Measurements from ENCODE around the gene ZYG11A. TPM values are rescaled to one million over a fixed set of nuclear protein-coding genes. Genes with fewer than 3 reads are reported as not detected.

The ZYG11A gene
- total RNA-seq, 1 donor from 2014 or later, result not detected

DNA sequence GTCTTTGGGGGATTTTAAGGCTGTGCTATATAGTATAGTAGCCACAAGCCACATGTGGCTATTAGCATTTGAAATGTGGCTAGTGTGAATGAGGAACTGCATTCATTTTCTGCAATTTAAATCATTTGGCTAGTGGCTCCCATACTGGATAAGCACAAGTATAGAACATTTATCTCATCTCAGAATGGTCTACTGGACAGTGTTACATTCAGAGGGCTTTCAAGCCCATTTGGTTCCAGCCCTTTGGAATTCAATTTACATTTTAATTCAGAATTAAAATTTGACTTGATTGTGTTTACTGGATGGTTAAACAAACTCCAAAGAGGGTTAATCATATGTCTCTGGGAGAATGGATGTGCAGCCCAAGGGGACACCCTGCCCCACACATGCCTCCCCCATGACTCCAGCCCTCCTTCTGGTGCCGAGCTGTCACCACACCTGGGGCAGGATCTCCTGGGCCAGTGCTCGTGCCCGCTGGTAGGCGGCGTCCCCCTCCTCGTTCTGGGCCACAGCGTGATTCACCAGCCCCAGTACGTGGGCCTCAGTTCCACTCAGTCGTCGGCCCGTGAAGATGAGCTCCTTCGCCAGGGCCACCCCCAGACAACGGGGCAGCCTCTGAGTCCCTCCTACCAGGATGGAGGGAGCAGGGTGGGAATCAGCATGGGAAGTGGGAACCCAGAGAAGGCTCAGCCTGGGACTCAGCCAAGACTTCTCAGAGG is 61.8 kb downstream of the ZYG11A start:
- H3K4me3 ChIP-seq (ENCODE audit: low read length in 3 of 3), result peak overlapping the region; percentile 13 to 60 (median 30)
- H3K9me3 ChIP-seq (ENCODE audit: control insufficient read depth in 3 of 3, low read length in 3 of 3), result no peaks in the 10 kb centered on the region
- peak overlapping the region in 2 of 3 donors; percentile 16 to 63 for H3K9ac ChIP-seq (ENCODE audit: low read depth in 1 of 3, low read length in 3 of 3)
- peak overlapping the region; percentile 89 for H3K27ac ChIP-seq (ENCODE audit: low read depth, low read length)
- H3K27me3 ChIP-seq (ENCODE audit: control insufficient read depth in 3 of 3, insufficient read depth in 3 of 3, low read length in 3 of 3), result no peaks in the 10 kb centered on the region
- H3K4me1 ChIP-seq (ENCODE audit: control insufficient read depth in 3 of 3, insufficient read depth in 3 of 3, low read length in 3 of 3), result peaks cover 21 to 26% (median 22%) of the 10 kb centered on the region in 3 donors
- peaks cover 0 to 5% (median 3%) of the 10 kb centered on the region in 3 donors for H3K36me3 ChIP-seq (ENCODE audit: control insufficient read depth in 3 of 3, insufficient read depth in 3 of 3, low read length in 3 of 3)

DNA sequence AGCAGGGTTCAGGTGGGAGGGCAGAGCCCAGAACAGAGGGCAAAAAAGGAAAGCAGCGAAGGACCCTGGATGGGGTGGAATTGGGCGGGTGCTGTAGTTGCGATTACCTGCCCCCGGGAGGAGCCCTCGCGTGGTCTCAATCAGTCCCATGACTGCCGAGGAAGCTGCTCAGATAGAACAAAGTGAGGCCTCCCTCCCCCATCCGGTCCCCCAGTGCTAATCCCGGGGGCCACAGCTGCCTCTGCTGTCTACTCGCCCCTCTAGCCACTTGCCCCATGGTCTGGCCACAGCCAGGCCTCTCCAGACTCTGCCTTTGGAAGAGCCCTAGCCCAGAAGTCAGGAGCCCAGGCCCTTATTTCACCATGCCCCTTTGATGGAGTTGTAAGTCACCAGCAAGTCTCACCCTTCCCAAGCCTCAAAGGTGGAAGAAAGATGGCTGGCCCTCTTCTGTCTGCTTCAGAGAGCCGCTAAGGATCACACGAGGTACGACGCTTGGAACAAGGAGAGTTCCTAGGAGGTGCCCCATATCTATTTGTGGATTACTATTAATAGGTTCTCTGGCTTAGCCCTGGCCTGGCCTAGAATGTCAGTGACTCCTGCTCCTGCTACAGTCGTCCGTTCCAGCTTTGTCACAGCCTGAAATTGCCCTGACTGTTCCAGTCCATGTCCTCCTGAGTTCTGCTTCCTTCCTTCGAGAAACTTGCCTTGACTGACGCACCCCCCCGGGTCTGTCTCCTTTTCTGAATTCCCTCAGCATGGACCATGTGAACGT is 62.6 kb downstream of the ZYG11A start:
- peak overlapping the region; percentile 63 to 75 (median 71) for H3K9ac ChIP-seq (ENCODE audit: low read depth in 1 of 3, low read length in 3 of 3)
- H3K4me1 ChIP-seq (ENCODE audit: control insufficient read depth in 3 of 3, insufficient read depth in 3 of 3, low read length in 3 of 3), result peaks cover 21 to 26% (median 22%) of the 10 kb centered on the region in 3 donors
- H3K27me3 ChIP-seq (ENCODE audit: control insufficient read depth in 3 of 3, insufficient read depth in 3 of 3, low read length in 3 of 3), result no peaks in the 10 kb centered on the region
- peak overlapping the region; percentile 89 for H3K27ac ChIP-seq (ENCODE audit: low read depth, low read length)
- H3K9me3 ChIP-seq (ENCODE audit: control insufficient read depth in 3 of 3, low read length in 3 of 3), result no peaks in the 10 kb centered on the region
- H3K36me3 ChIP-seq (ENCODE audit: control insufficient read depth in 3 of 3, insufficient read depth in 3 of 3, low read length in 3 of 3), result peaks cover 0 to 5% (median 3%) of the 10 kb centered on the region in 3 donors
- peak overlapping the region; percentile 13 to 60 (median 30) for H3K4me3 ChIP-seq (ENCODE audit: low read length in 3 of 3)

DNA sequence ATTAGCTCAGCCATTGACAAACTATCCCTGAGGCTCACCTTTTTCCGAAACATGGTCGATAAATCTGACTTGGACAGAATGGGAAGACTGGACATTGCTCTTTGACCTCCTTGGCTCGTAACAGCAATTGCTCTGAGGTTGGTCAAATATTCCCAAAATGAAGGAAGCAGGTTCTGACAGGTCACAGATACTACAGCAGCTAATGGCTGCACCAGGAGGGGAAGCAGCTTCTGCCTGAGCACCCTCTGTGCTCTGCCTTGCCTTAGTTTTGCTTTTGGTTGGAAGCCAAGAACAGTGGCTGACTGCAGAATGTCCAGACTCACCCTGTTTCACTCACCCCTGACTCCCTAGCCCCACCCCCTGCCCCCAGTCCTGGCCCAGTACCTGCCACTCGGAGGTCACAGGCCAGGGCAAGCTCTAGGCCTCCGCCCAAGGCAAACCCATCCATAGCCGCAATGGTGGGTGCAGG is 63.6 kb downstream of the ZYG11A start:
- H3K4me1 ChIP-seq (ENCODE audit: control insufficient read depth in 3 of 3, insufficient read depth in 3 of 3, low read length in 3 of 3), result peaks cover 21 to 26% (median 22%) of the 10 kb centered on the region in 3 donors
- no peaks in the 10 kb centered on the region for H3K27me3 ChIP-seq (ENCODE audit: control insufficient read depth in 3 of 3, insufficient read depth in 3 of 3, low read length in 3 of 3)
- peak overlapping the region in 2 of 3 donors; percentile 13 to 14 for H3K4me3 ChIP-seq (ENCODE audit: low read length in 3 of 3)
- H3K9ac ChIP-seq (ENCODE audit: low read depth in 1 of 3, low read length in 3 of 3), result peak overlapping the region; percentile 63 to 75 (median 71)
- peak overlapping the region; percentile 89 for H3K27ac ChIP-seq (ENCODE audit: low read depth, low read length)
- H3K36me3 ChIP-seq (ENCODE audit: control insufficient read depth in 3 of 3, insufficient read depth in 3 of 3, low read length in 3 of 3), result peaks cover 1 to 6% (median 6%) of the 10 kb centered on the region in 3 donors
- no peaks in the 10 kb centered on the region for H3K9me3 ChIP-seq (ENCODE audit: control insufficient read depth in 3 of 3, low read length in 3 of 3)

DNA sequence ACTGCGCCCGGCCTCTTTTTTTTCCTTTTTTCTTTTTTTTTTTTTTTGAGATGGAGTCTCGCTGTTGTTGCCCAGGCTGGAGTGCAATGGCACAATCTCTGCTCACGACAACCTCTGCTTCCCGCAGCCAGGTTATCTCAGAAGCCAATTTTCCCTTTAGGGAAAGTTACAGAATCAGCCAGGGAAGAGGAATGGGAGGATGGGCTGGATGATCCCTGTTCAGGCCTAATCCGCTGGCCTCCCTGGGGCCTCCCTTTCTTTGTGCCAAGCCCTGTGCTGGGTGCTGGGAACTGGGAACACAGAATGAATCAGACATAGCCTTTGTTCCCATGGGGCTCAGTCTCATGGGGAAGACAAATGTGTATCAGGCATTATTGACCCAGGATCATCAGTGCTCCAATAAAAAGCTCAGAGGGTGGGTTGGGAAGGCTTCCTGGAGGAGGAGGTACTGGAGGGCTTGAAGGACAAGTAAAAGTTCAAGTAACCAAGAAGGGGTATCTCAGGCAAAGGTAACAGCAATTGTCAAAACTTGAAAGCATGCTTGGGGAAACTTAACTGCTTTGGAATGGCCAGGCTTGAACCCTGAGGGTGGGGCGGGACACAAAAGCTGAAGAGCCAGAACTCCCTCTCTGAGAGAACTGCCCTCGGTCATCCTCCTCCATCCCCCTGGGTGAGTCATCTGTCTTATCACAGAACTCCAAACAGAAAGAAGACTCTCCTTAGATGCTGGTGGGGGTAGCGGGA is 64.7 kb downstream of the ZYG11A start:
- no peaks in the 10 kb centered on the region for H3K27me3 ChIP-seq (ENCODE audit: control insufficient read depth in 3 of 3, insufficient read depth in 3 of 3, low read length in 3 of 3)
- peaks cover 21 to 26% (median 22%) of the 10 kb centered on the region in 3 donors for H3K4me1 ChIP-seq (ENCODE audit: control insufficient read depth in 3 of 3, insufficient read depth in 3 of 3, low read length in 3 of 3)
- no peaks in the 10 kb centered on the region for H3K9me3 ChIP-seq (ENCODE audit: control insufficient read depth in 3 of 3, low read length in 3 of 3)
- no peak overlapping the region for H3K27ac ChIP-seq (ENCODE audit: low read depth, low read length)
- peak overlapping the region in 1 of 3 donors; percentile 51 for H3K9ac ChIP-seq (ENCODE audit: low read depth in 1 of 3, low read length in 3 of 3)
- H3K4me3 ChIP-seq (ENCODE audit: low read length in 3 of 3), result no peak overlapping the region
- H3K36me3 ChIP-seq (ENCODE audit: control insufficient read depth in 3 of 3, insufficient read depth in 3 of 3, low read length in 3 of 3), result peaks cover 6 to 11% (median 6%) of the 10 kb centered on the region in 3 donors

DNA sequence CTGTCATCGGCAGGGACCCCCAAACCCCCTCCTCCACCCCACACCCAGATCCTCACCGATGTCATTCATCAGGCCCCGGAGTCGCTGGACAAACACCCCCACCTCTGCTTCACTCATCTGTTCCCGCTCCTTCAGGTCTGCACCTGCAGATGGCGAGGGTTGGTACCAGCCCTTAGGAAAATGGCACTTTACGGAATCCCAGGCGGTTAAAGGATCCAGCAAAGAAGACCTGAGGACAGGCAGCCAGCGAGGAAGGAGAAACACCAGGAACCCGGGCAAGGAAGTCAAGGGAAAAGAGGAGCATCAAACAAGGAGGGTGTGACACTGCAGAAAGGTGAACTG is 65.2 kb downstream of the ZYG11A start:
- H3K27me3 ChIP-seq (ENCODE audit: control insufficient read depth in 3 of 3, insufficient read depth in 3 of 3, low read length in 3 of 3), result no peaks in the 10 kb centered on the region
- no peak overlapping the region for H3K27ac ChIP-seq (ENCODE audit: low read depth, low read length)
- H3K36me3 ChIP-seq (ENCODE audit: control insufficient read depth in 3 of 3, insufficient read depth in 3 of 3, low read length in 3 of 3), result peaks cover 6 to 11% (median 6%) of the 10 kb centered on the region in 3 donors
- H3K9ac ChIP-seq (ENCODE audit: low read depth in 1 of 3, low read length in 3 of 3), result no peak overlapping the region
- no peaks in the 10 kb centered on the region for H3K9me3 ChIP-seq (ENCODE audit: control insufficient read depth in 3 of 3, low read length in 3 of 3)
- peaks cover 21 to 26% (median 22%) of the 10 kb centered on the region in 3 donors for H3K4me1 ChIP-seq (ENCODE audit: control insufficient read depth in 3 of 3, insufficient read depth in 3 of 3, low read length in 3 of 3)
- no peak overlapping the region for H3K4me3 ChIP-seq (ENCODE audit: low read length in 3 of 3)

- Histone ChIP-seq H3K9ac (ENCODE audit: low read depth in 1 of 3, low read length in 3 of 3) (no peak overlapping the region), H3K36me3 (ENCODE audit: control insufficient read depth in 3 of 3, insufficient read depth in 3 of 3, low read length in 3 of 3) (peaks cover 6 to 16% (median 13%) of the 10 kb centered on the region in 3 donors), H3K27me3 (ENCODE audit: control insufficient read depth in 3 of 3, insufficient read depth in 3 of 3, low read length in 3 of 3) (no peaks in the 10 kb centered on the region)
Observed at GRCh38 chr1:52911541-52911940, 69.0 kb downstream of the ZYG11A start.

GRCh38 chr1:52913014-52913413 is 70.5 kb downstream of the ZYG11A start:
- Histone ChIP-seq H3K9me3 (ENCODE audit: control insufficient read depth in 3 of 3, low read length in 3 of 3) (no peaks in the 10 kb centered on the region), H3K27ac (ENCODE audit: low read depth, low read length) (no peak overlapping the region), H3K27me3 (ENCODE audit: control insufficient read depth in 3 of 3, insufficient read depth in 3 of 3, low read length in 3 of 3) (no peaks in the 10 kb centered on the region), H3K4me3 (ENCODE audit: low read length in 3 of 3) (no peak overlapping the region), H3K4me1 (ENCODE audit: control insufficient read depth in 3 of 3, insufficient read depth in 3 of 3, low read length in 3 of 3) (peaks cover 16 to 25% (median 18%) of the 10 kb centered on the region in 3 donors), H3K9ac (ENCODE audit: low read depth in 1 of 3, low read length in 3 of 3) (no peak overlapping the region), H3K36me3 (ENCODE audit: control insufficient read depth in 3 of 3, insufficient read depth in 3 of 3, low read length in 3 of 3) (peaks cover 3 to 16% (median 10%) of the 10 kb centered on the region in 3 donors)

More at GRCh38 chr1:52911541-52911940, 69.0 kb downstream of the ZYG11A start:
- Histone ChIP-seq H3K9me3 (ENCODE audit: control insufficient read depth in 3 of 3, low read length in 3 of 3) (no peaks in the 10 kb centered on the region), H3K27ac (ENCODE audit: low read depth, low read length) (no peak overlapping the region), H3K4me1 (ENCODE audit: control insufficient read depth in 3 of 3, insufficient read depth in 3 of 3, low read length in 3 of 3) (peaks cover 12 to 20% (median 14%) of the 10 kb centered on the region in 3 donors), H3K4me3 (ENCODE audit: low read length in 3 of 3) (no peak overlapping the region)

- Histone ChIP-seq H3K27me3 (ENCODE audit: control insufficient read depth in 3 of 3, insufficient read depth in 3 of 3, low read length in 3 of 3) (no peaks in the 10 kb centered on the region), H3K27ac (ENCODE audit: low read depth, low read length) (no peak overlapping the region), H3K4me1 (ENCODE audit: control insufficient read depth in 3 of 3, insufficient read depth in 3 of 3, low read length in 3 of 3) (peaks cover 16 to 25% (median 18%) of the 10 kb centered on the region in 3 donors)
Observed at GRCh38 chr1:52913537-52913936, 71.0 kb downstream of the ZYG11A start.

DNA sequence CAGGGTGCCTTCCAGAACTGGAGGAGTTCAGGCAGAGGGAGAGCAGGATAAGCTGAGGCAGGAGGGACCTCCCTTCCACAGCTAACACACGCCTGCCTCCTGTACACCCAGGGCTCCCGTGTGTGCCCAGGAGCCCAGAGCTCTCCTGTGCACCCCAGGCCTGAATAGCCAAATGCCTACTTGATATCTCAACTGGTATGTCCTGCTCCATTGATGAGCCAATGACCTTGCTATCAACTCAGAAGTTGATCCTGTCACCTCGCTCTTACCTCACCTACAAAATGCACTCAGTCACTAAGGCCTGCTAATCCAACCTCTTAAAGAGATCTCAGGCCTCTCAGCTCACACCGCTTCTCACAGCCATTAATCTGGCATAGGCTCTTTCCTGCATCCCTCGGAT is 71.9 kb downstream of the ZYG11A start:
- H3K27ac ChIP-seq (ENCODE audit: low read depth, low read length), result no peak overlapping the region

More at GRCh38 chr1:52913537-52913936, 71.0 kb downstream of the ZYG11A start:
- no peaks in the 10 kb centered on the region for H3K9me3 ChIP-seq (ENCODE audit: control insufficient read depth in 3 of 3, low read length in 3 of 3)
- H3K4me3 ChIP-seq (ENCODE audit: low read length in 3 of 3), result no peak overlapping the region
- peaks cover 3 to 16% (median 8%) of the 10 kb centered on the region in 3 donors for H3K36me3 ChIP-seq (ENCODE audit: control insufficient read depth in 3 of 3, insufficient read depth in 3 of 3, low read length in 3 of 3)
- H3K9ac ChIP-seq (ENCODE audit: low read depth in 1 of 3, low read length in 3 of 3), result no peak overlapping the region

More for the DNA sequence above, 71.9 kb downstream of the ZYG11A start:
- Histone ChIP-seq H3K27me3 (ENCODE audit: control insufficient read depth in 3 of 3, insufficient read depth in 3 of 3, low read length in 3 of 3) (no peaks in the 10 kb centered on the region), H3K9me3 (ENCODE audit: control insufficient read depth in 3 of 3, low read length in 3 of 3) (no peaks in the 10 kb centered on the region), H3K9ac (ENCODE audit: low read depth in 1 of 3, low read length in 3 of 3) (no peak overlapping the region), H3K4me1 (ENCODE audit: control insufficient read depth in 3 of 3, insufficient read depth in 3 of 3, low read length in 3 of 3) (peaks cover 19 to 25% (median 23%) of the 10 kb centered on the region in 3 donors), H3K4me3 (ENCODE audit: low read length in 3 of 3) (no peak overlapping the region), H3K36me3 (ENCODE audit: control insufficient read depth in 3 of 3, insufficient read depth in 3 of 3, low read length in 3 of 3) (peaks cover 3 to 16% (median 8%) of the 10 kb centered on the region in 3 donors)

Measured in skeletal muscle tissue (tissue), 4 donors.